ENCODE measurements around the gene FMNL2. TPM values are rescaled to one million over a fixed set of nuclear protein-coding genes. Genes with fewer than 3 reads are reported as not detected.

FMNL2 gene
- polyA plus RNA-seq, 3 donors: 0.28 to 3.2 (median 0.71) TPM

- Histone ChIP-seq H3K27me3 (ENCODE audit: control insufficient read depth in 2 of 2, insufficient read depth in 2 of 2, low read length in 2 of 2) (no peaks in the 10 kb centered on the region), H3K4me3 (replicated peaks in 1 of 3; ENCODE audit: low read depth in 2 of 3, low read length in 3 of 3) (no peak overlapping the region), H3K9ac (ENCODE audit: insufficient read depth, low read length, poor library complexity, severe bottlenecking) (no peak overlapping the region), H4K20me1 (ENCODE audit: insufficient read depth, low read length) (no peaks in the 10 kb centered on the region), H3K4me1 (ENCODE audit: control insufficient read depth in 1 of 2, insufficient read depth in 2 of 2, low read length in 2 of 2) (no peaks in the 10 kb centered on the region), H3K9me3 (replicated peaks in 1 of 2; ENCODE audit: control insufficient read depth in 1 of 2, insufficient read depth in 1 of 2, low read length in 2 of 2) (no peaks in the 10 kb centered on the region), H3K36me3 (replicated peaks in 1 of 2; ENCODE audit: control insufficient read depth in 1 of 2, insufficient read depth in 2 of 2, low read length in 2 of 2) (no peaks in the 10 kb centered on the region), H3K79me2 (ENCODE audit: insufficient read depth, low read length) (no peaks in the 10 kb centered on the region), H3K4me2 (replicated peaks; ENCODE audit: extremely low read depth, low read length, poor library complexity, severe bottlenecking) (no peak overlapping the region), H3K27ac (ENCODE audit: low read depth in 1 of 2, low read length in 2 of 2) (no peak overlapping the region), H2AFZ (ENCODE audit: insufficient read depth, low read depth, low read length, poor library complexity, severe bottlenecking) (no peak overlapping the region)
- DNase-seq: no peak
- H3K4me1 Mint-ChIP-seq: no peaks in the 10 kb centered on the region
- H3K27me3 Mint-ChIP-seq (ENCODE audit: low read depth in 3 of 3): no peaks in the 10 kb centered on the region
- 83% methylated on average over 1 of the region's 2 CpGs for WGBS (ENCODE audit: insufficient coverage)
- peak overlapping the region in 1 of 2 donors; percentile 37 for H3K4me3 Mint-ChIP-seq
- H3K36me3 Mint-ChIP-seq: no peaks in the 10 kb centered on the region
- TF ChIP-seq, protein P1, sequence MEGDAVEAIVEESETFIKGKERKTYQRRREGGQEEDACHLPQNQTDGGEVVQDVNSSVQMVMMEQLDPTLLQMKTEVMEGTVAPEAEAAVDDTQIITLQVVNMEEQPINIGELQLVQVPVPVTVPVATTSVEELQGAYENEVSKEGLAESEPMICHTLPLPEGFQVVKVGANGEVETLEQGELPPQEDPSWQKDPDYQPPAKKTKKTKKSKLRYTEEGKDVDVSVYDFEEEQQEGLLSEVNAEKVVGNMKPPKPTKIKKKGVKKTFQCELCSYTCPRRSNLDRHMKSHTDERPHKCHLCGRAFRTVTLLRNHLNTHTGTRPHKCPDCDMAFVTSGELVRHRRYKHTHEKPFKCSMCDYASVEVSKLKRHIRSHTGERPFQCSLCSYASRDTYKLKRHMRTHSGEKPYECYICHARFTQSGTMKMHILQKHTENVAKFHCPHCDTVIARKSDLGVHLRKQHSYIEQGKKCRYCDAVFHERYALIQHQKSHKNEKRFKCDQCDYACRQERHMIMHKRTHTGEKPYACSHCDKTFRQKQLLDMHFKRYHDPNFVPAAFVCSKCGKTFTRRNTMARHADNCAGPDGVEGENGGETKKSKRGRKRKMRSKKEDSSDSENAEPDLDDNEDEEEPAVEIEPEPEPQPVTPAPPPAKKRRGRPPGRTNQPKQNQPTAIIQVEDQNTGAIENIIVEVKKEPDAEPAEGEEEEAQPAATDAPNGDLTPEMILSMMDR (IDR thresholded peaks at IDR 0.05): no peak
- intact Hi-C loops (cut with micrococcal nuclease): no loop called here
- H3K27ac Mint-ChIP-seq: no peak overlapping the region
- peaks cover 0 to 3% (median 0%) of the 10 kb centered on the region in 7 donors for H3K9me3 Mint-ChIP-seq
Observed at GRCh38 chr2:152376385-152376784, 41.4 kb downstream of the FMNL2 start.

DNA sequence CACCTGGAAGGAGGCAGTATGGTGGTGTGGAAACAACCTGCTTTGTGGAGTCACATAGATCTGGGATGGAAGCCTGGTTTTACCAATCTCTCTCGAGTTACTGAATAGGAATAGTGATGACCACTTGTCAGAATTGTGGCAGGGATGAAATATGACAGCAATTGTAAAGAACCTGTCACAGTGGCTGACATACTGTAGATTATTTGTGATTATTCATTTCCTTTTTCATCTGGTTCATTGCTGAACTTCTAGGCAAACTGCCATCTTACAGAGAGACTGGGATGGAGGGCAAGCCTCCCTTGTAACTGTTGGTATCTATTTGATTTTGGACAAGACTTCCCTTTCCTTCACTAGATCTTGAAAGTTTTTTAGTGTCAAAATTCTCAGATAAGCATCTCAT, 42.0 kb downstream of the FMNL2 start:
- H3K4me1 ChIP-seq (ENCODE audit: control insufficient read depth in 1 of 2, insufficient read depth in 2 of 2, low read length in 2 of 2): no peaks in the 10 kb centered on the region
- DNase-seq: no peak
- Mint-ChIP-seq H3K4me3 (no peak overlapping the region), H3K4me1 (no peaks in the 10 kb centered on the region), H3K36me3 (no peaks in the 10 kb centered on the region), H3K27me3 (ENCODE audit: low read depth in 3 of 3) (no peaks in the 10 kb centered on the region), H3K27ac (no peak overlapping the region), H3K9me3 (peaks cover 0 to 3% (median 0%) of the 10 kb centered on the region in 7 donors)
- H3K27me3 ChIP-seq (ENCODE audit: control insufficient read depth in 2 of 2, insufficient read depth in 2 of 2, low read length in 2 of 2): no peaks in the 10 kb centered on the region
- intact Hi-C loops (cut with micrococcal nuclease): no loop called here
- TF ChIP-seq, protein P1 (IDR thresholded peaks at IDR 0.05): no peak
- H3K79me2 ChIP-seq (ENCODE audit: insufficient read depth, low read length): no peaks in the 10 kb centered on the region
- no peaks in the 10 kb centered on the region for H3K9me3 ChIP-seq (replicated peaks in 1 of 2; ENCODE audit: control insufficient read depth in 1 of 2, insufficient read depth in 1 of 2, low read length in 2 of 2)
- H3K36me3 ChIP-seq (replicated peaks in 1 of 2; ENCODE audit: control insufficient read depth in 1 of 2, insufficient read depth in 2 of 2, low read length in 2 of 2): no peaks in the 10 kb centered on the region
- WGBS (ENCODE audit: insufficient coverage): 67% methylated on average over 1 of the region's 1 CpG
- H3K4me3 ChIP-seq (replicated peaks in 1 of 3; ENCODE audit: low read depth in 2 of 3, low read length in 3 of 3): no peak overlapping the region
- H2AFZ ChIP-seq (ENCODE audit: insufficient read depth, low read depth, low read length, poor library complexity, severe bottlenecking): no peak overlapping the region
- H3K27ac ChIP-seq (ENCODE audit: low read depth in 1 of 2, low read length in 2 of 2): no peak overlapping the region
- no peak overlapping the region for H3K9ac ChIP-seq (ENCODE audit: insufficient read depth, low read length, poor library complexity, severe bottlenecking)
- no peak overlapping the region for H3K4me2 ChIP-seq (replicated peaks; ENCODE audit: extremely low read depth, low read length, poor library complexity, severe bottlenecking)
- H4K20me1 ChIP-seq (ENCODE audit: insufficient read depth, low read length): no peaks in the 10 kb centered on the region
